Stimulated activated naive CD4-positive, alpha-beta T cell treated with Interleukin-2 at 50 U/mL for 16 hours (primary cell): ENCODE results near the gene PER2.
"Not testable (repeated sequence)": the region's sequence is repeated elsewhere in the genome, so short reads cannot be mapped to it uniquely, and the experiment has no call there.

Experiments
- DNase-seq: peaks from one replicate; lab custom pipeline; 2025; lab: John Stamatoyannopoulos, UW

PER2 gene

DNA sequence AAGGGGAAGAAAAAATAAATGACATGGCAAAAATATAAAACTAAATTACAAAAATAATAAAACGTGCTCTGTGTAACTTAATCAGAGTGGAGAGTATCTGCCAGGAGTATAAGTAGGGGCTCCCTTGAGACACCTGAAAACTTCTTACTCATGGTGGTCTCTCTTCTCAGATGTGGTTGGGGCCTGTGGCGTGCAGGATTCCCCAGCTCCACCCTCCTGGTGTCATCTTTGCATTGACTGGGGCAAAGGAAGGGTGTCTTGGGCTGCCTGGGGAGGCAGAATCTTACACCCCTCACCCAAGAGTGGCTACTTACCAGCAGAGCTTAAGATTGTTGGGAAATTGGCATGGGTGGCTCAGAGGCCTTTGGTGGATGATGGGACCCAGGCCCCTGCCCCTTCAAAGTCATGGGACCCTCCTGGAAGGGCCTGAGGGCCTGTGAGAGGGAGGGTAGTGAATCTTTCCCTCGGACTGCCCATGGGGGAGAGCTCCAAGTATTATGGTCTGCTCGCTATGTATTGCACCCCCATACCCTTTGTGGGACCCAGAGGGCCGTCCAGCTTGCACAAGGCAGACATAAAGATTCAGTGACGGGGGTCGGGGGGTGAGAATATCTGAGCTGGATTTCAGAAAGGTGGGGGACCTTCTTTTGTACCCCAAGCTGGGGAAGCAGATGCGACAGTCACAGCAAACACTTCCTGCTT, 25.0 kb upstream of the PER2 start:
- DNase-seq: no peak

DNA sequence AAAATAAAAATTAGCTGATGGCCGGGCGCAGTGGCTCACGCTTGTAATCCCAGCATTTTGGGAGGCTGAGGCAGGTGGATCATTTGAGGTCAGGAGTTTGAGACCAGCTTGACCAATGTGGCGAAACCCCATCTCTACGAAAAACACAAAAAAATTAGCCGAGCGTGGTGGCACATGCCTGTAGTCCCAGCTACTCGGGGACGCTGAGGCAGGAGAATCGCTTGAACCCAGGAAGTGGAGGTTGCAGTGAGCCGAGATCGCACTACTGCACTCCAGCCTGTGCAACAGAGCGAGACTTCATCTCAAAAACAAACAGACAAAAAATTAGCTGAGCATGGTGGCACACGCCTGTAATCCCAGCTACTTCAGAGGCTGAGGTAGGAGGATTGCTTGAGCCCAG, 22.3 kb upstream of the PER2 start:
- not testable (repeated sequence) for DNase-seq

- no peak for DNase-seq
Observed at GRCh38 chr2:238308177-238308576, 19.8 kb upstream of the PER2 start.

- no peak for DNase-seq
Observed at GRCh38 chr2:238306672-238306998, 18.2 kb upstream of the PER2 start.

GRCh38 chr2:238305965-238306671, 17.7 kb upstream of the PER2 start:
- no peak for DNase-seq

DNA sequence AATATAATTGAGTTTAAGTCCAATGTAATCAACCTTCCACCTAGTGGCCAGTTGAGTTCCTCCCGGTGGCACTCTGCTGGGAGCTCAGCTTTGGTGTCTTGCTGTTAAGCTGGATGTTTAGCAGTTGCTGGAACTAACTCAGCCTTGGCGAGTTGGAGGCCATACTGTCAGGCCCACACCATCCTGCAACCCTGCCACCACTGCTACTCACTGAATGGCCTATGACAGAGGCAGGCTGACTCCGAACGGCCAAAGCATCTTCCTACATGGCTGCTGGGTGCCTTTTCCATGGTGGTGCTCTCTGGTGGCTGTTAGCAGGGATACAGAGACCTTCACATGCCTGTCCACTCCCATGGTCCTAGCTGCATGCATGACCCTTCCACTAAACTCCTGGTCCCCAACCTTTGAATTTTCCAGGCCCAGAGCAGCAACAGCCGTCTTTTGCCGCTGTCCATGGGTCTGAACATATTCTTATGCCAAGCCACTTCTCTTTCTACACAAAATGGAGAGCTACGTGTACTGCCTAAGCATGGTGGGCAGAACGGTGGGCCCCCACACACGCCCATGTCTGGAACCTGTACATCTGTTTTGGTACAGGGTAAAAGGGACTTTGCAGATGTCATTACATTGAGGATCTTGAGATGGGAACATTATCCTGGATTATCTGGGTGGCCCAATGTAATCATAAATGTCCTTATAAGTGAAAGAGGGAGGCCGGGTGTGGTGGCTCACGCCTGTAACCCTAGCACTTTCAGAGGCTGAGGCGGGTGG, 16.9 kb upstream of the PER2 start:
- no peak for DNase-seq

DNA sequence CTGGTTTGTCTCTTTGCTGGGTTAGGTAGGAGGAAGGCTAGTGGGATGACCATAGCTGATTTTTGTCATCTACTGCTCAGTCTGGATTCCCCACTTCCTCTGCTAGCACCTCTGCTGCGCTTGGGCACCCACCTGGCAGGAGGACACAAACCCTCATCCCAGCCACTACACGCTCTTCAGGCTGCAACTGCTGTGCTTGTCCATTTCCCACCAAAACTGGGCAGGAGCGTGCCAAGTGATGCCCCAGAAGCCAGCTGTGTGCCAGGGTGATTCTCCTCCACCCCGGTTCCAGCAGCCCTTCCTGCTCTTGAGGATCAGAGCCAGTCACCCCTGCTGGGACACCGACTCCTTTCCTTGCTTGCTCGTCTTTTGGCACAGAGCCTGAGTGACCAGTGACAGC, 15.7 kb upstream of the PER2 start:
- no peak for DNase-seq

DNA sequence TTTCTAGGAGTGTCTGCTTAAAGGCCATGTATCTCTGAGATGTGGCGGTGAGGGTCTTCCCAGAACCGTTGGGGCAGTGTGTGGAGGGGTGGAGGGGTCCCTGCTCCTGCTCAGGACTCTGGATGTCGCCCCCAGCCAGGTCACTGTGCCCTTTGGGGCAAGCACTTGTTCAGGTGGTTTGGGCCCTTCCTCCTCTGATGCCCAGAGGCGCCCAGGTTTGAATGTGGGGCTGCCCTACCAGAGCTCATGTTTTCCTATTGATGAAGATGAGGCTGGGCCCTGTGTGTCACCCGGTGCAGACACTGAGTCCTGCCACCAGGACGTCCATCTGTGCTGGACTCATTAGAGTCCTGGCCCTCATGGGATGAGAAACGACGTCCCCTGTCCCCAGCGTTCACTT, 14.3 kb upstream of the PER2 start:
- DNase-seq: no peak

DNA sequence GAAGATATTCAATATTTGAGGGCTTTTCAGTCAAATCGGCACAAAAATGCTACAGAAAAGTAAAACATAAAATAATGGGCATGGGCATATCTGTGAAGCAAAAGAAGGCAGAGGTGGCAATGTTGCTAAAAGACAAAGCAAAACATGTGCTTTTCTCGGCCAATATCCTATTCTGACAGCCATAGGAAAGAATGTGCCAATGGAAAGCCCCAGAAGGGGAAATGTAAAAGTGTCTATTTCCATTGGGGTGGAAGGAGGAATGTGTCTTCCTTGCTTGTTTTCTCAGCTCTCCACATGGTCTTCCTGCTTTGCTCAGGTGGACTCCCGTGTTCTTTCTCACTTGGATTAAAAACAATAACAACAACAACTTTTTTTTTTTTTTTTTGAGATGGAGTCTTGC, 13.7 kb upstream of the PER2 start:
- no peak for DNase-seq

DNA sequence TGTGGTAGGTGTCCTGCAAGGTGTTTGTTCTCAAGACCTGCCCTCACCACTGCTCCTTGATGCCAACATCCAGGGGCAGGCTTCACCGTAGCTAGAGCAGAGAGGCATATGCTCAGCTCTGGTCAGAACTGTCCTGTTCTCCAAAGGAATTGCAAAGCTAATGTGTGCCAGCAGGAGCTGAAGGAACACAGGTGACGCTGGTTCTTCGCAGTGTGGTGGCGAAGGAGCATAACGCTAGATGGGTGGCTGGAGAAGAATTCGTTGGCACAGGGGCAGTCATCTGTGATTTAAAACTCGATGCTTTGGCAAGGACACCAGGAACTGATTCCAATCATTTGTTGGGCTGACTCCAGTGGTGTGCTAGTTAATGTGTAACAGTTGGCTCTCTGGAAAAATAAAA, 11.4 kb upstream of the PER2 start:
- DNase-seq: no peak

DNA sequence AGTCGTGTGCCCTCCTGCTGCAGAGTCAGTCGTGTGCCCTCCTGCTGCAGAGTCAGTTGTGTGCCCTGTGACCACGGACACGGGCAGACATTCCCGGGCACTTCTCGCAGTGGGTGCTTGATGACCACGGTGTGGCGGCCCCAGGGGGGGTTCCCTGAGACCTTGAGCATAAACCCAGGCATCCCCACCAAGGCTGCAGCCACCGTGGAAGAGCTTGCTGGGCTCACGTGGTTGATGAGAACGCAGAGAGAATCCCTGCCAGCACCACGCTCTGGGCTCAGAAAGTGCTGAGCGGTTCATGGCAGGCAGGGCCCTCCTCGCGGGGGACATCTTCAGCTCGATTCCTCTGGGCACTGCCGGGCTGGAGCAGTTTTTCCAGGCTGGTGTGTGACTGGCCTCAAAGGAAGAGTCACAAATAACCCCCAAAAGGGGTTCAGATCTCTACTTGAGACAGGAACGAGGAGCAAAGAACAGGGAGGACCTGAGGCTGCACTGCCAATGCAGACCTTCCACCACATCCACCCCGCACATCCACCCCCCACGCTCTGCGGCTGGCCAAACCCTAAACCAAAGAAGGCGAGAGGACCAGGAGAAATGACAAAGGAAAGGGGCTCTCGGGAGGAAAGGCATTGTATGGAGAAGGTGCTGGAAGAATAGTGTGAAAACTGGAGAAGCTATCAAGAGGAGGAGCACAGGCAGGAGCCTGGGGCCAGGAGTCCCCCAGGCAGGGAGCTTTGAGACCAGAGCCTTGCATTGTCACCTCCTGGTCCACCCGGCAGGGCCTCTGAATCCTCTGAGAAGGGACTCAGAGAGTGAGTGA, 8.4 kb upstream of the PER2 start:
- DNase-seq: no peak

GRCh38 chr2:238295144-238296112, 7.0 kb upstream of the PER2 start:
- DNase-seq: no peak

GRCh38 chr2:238294393-238295143, 6.2 kb upstream of the PER2 start:
- no peak for DNase-seq

DNA sequence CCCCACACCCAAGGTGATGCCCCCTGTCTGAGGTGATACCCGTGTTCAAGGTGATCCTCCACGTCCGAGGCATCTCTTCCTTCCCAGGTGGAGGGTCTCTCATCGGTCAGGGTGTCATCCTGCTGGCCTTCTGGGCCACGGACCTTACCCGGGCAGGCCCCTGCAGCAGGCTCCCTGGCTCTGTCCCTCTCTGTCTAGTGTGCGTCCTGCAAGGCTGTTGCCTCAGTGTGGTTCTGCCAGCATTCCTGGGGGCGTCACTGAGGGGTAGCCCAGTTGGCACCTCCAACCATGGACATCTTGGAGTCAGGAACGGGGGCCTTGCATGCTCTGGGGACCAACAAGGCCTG, 5.6 kb upstream of the PER2 start:
- no peak for DNase-seq

DNA sequence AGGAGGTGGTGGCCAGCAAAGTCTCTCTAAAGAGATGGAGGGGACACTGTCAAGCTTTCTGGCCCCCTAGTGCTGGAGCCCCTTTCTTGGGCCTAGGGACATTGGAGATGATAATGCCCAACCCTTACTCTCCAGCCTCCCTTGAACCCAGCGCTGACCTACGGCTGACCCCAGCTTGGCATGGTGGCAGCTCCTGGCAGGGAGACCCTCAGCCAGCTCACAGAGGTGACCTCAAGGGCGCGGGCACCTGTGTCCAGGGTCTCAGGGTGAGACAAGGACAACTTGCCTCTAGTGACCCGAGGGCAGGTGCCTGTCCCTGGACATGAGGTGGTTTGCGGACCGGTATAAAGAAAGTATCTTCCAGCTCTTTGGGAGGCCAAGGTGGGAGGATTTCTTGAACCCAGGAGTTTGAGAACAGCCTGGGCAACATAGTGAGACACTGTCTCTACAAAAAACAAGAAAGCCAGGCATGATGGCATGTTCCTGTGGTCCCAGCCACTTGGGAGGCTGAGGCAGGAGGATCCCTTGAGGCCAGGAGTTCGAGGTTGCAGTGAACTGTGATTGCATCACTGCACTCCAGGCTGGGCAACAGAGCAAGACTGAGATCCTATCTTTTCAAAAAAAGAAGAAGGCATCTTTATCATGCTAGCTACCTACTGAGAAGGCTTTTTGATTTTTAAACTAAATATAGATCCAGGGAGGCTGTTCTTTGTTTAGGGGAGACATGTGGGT, 3.3 kb upstream of the PER2 start:
- DNase-seq: no peak

- no peak for DNase-seq
Observed at GRCh38 chr2:238290715-238291549, 2.5 kb upstream of the PER2 start.

DNA sequence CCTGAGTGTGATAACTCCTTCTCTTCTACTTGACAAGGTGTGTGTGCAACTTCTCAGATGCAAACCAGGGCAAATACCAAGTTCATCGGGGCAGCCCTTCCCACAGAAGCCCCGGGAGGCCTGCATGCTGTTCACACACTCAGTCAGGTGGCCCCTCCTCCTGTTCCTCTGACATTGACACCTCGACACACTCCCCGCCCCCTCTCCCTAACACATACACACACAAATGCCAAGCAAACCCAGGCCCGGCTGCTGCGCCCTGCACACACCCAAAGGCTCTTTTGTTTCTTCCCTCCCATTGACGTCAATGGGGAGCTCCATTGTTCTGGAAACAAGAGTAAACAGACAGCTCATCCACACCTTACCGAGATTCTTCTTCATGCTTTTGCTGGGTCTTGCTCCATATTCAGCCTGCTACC, 1.7 kb upstream of the PER2 start:
- no peak for DNase-seq

DNA sequence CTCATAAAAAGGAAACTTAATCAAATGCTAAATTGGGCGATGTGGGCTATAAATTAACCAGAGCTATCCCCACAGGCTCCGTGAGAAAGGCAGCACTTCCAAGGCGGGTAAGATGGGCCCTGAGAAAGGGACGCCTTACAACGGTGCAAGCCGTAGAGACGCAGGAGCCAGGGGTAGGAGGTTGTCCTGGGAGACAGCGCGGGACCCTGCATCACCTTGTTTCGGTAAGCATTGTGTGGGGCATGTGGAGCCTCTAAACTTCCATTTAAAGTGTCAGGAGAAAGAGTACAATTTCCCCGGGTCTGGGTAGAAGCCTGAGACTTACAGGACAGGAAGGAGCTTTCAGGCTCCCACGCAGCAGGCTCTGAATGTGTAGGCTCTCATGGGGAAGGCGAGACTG, 1.2 kb upstream of the PER2 start:
- DNase-seq: no peak
